Measurements from ENCODE around the gene BICC1.

BICC1 gene

GRCh38 chr10:58516671-58517070 lies 4.0 kb downstream of the BICC1 start:
- no peak for DNase-seq

DNA sequence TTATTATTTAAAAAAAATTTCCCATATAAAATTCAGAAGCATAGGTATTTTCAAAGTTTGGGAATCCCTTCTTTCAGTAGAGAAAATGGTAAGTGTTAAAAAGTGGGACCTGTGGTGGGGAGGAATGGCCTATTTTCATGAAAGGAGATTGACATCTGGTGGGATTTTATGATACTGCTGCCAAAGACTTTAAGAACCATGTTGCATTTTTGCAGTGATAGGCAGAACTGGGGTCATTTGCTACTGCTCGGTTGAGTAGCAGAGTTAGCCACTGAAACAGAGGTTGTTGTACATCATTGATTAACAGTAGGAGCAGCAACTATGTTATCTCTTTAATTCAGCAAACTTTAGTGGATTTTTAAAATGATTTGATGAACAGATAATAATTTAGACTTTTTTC lies 4.4 kb downstream of the BICC1 start:
- DNase-seq: no peak

DNA sequence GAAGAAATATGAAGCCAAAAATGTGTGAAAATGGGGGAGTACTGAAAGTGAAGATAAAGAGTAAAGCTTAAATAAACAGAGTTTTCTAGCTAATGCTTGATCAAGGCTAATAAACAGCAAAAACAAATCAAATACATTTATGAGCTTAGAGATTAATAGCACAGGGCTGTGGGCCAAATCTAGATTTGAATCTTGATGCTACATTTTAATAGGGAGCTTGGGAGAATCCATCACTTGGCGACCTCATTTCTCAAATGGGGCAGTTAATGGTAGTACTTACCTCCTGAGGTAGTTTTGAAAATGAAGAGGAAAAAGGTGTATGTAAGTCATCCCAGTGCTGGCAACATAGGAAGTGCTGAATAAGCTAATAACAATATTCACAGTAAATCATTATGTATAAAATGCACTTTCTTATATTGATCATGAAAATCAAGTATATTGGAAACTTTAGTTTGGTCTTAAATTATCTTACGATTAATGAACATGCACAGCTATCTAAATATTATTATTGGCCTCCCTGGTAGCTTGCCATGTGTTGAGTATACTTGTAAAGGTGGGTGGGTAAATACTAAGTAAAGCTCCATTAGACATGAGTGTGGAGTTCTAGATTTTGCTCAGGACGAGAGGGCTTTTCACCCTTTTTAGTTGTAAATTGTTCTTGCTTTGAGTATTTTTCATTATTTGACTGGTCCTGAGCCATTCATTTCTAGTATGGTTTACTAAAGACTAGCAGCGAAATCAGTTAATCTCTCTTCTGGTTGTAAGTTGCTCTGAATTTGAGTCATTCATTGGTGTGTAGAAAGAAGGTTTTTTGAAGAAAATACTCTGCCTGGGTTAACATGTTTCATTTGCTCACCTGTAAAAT lies 5.1 kb downstream of the BICC1 start:
- DNase-seq: no peak

- DNase-seq: no peak
These were observed 6.1 kb downstream of the BICC1 start for GRCh38 chr10:58518775-58519174.

GRCh38 chr10:58529077-58529728 lies 16.5 kb downstream of the BICC1 start:
- no peak for DNase-seq

DNA sequence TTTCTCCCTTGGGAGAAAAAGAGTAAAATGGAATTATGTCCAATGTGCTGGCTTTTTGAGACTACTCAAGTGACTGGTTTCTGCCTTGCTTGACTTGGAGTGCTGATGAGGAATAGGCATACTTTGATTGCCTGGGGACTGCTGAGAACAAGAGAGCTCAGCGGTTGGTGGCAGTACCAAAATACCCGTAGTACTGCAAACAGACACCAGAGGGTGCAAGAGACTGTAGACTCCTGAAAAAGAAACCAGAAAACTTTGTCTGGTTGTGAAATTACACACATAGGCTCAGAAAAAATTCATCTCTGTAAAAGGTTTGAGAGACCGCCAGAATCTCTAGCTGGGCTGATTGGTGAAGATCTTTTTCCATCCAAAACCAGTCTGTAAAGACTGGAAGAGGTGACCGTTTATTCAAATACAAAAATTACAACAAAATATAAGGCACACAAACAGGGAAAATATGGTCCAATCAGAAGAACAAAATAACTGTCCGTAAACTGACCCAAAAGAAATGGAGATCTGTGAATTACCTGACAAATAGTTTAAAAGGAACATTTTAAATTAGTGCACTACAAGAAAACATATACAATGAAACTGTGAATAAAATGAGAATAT lies 18.5 kb downstream of the BICC1 start:
- peak; percentile 20 for DNase-seq

- no peak for DNase-seq
These were observed 22.6 kb downstream of the BICC1 start for GRCh38 chr10:58535311-58535710.

DNA sequence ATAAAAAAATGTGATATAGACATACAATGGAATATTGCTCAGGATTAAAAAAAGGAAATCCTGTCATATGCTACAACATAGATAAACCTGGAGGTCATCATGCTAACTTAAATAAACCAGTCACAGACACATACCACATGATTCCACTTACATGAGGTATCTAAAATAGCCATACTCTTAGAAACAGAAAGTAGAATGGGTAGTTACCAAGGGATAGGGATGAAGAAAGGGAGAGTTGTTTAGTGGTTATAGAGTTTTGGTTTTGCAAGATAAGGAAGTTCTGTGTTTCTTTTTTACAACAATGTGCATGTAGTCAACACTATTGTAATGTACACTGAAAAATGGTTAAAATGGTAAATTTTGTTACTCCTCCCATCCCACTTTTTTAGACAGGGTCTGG lies 30.5 kb downstream of the BICC1 start:
- no peak for DNase-seq

DNA sequence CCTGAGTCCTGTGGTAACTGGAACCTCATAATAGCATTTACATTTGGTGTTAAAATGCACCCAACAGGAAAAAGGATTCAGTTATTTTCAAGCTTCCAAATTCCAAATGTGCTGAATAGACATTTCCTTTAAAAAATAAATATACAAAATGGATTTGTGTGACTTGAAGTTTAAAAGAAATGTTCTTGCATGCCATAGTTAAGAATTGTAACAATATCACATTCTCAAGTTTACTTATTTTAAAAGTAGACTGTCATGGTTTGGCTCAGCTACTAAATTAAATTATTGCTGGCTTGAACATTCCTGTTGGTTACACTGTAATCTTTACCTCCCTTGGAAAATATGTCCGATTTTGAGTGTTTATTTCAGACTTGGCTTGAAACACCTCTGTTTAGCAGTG lies 31.5 kb downstream of the BICC1 start:
- DNase-seq: no peak

DNA sequence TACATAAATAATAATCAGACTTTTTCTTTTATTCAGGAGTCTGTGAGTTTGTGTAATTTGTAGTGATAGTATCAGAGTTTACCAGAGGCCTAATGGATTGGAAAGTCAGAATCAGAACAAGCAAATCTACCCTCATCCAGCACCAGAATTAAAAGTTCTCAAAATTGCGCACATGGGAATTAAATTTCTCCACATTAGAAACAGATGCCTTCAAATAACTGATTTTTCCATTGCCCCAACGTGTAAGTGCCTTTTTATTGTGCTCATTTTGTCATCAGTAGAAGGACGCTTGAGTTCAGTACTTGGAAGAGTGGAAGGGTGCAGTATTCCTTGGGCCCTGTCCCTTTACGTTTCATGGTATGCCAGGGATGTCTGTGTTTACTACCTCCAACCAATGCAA lies 32.8 kb downstream of the BICC1 start:
- DNase-seq: no peak

- DNase-seq: no peak
These were observed 33.5 kb downstream of the BICC1 start for GRCh38 chr10:58546137-58546536.

- no peak for DNase-seq
These were observed 34.2 kb downstream of the BICC1 start for GRCh38 chr10:58546722-58547445.

GRCh38 chr10:58547963-58548362 lies 35.3 kb downstream of the BICC1 start:
- no peak for DNase-seq

DNA sequence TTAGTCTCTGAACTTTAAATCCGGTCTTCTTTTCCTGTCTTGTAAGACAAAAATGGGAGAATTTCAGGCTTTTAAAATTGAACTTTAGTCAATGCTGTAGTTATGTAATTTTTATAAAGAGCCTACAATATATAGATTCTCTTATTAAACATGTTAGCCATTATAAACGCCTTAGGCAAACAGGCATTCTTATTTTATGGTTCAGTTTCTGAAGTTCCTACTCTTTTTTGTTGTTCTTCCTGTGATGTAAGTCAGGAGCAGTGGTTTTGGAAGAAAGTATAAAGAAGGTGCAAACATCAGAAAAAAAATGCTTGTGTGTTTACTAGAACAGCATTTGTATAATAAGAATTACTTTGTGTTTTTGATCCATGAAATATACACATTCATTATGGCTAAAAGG lies 41.6 kb downstream of the BICC1 start:
- DNase-seq: no peak

DNA sequence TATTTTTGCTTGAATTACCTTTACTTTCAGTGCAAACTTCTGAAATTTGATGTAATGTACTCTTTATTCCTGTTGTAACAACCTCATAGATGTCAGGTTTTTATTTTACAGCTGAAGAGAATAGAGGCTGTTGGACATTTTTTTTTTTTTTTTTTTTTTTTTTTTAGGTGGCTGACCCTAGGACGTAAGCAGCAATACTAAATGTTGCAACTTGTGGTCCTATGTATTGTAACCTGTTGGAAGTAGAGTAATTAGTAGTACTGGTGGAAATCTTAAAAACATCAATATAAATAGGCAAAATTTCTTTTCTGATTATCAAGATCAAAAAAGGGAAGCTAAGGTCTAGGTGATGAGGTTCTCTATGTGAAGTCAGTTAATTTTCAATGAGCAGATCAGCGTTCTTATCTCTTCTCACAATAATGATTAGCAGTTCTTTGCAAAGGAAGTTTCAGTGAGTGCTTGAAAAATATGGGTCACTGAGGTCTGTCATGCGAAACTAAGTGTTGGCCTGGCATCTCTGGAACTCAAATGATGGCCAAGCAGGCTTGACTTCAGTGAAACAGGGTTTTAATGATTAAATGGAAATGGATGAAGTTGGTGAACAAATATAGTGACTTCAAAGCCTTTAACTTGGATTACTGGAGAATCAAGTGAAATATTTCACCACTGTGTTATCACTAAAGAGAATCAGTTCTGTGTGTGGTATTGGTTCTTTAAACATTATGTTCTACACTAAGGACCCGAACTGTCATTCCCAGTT lies 42.7 kb downstream of the BICC1 start:
- DNase-seq: no peak

DNA sequence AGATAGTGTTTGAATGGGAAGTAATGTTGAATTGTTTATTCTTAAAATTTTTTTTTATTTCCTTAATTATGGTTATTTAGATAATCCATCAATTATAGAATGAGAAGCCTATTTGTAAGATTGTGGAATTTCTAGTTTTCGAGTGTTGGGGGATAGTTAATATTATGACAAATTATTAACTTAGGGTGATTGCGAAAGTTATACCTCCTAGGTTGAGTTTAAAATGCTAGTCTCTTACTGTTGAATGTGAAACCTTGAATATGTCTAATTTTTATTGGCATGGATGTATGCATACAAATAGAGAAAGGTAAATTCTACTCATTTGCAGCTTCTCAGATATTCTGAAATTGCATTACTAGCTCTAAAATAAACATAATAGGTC lies 43.2 kb downstream of the BICC1 start:
- no peak for DNase-seq

DNA sequence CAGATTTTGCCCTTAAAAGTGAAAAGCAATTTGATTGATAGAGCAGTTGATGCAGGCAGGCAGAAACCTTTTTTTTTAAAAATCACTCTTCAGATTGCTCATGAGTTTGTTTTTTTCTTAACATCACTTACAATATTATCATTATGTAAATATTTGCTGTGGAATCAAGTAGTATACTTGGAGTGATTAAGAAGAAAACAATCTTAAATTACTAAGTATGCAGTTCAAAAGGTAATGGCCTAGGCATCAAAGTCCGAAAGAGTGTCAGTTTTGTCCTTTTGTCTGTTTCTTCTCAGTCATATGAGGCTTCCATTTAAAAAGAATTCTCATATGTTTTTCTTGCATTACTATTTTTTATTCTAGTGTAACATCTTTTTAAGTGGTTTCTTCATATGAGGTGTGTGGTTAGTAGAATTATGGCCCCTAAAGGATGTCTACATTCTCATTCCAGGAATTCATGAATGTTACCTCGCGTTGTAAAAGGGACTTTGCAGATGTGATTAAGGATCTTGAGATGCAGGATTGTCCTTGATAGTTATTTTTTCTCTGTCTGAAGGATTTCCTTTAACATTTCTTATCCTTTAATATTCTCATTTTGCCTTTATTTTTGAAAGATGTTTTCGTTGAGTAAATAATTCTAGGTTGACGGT lies 44.0 kb downstream of the BICC1 start:
- no peak for DNase-seq

- DNase-seq: no peak
These were observed 45.0 kb downstream of the BICC1 start for GRCh38 chr10:58557714-58558113.

DNA sequence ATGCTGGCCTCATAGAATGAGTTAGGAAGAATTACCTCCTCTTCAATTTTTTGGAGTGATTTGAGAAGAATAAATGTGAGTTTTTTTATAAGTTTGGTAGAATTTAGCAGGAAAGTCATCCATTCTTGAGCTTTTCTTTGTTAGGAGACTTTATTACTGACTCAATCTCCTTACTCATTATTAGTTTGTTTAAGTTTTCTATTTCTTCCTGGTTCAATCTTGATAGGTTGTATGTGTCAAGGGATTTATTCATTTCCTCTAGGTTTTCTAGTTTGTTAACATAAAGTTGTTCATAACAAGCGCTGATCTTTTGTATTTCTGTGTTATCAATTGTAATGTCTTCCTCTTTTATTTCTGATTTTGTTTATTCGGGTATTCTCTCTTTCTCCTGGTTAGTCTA lies 47.4 kb downstream of the BICC1 start:
- DNase-seq: no peak

- no peak for DNase-seq
These were observed 52.6 kb downstream of the BICC1 start for GRCh38 chr10:58565271-58565670.

- no peak for DNase-seq
These were observed 55.0 kb downstream of the BICC1 start for GRCh38 chr10:58567652-58568051.

GRCh38 chr10:58568428-58568935 lies 55.8 kb downstream of the BICC1 start:
- DNase-seq: no peak
